Mucosa of gallbladder (tissue), 1 donor: ENCODE results near the gene GIMAP1. TPM values are rescaled to one million over a fixed set of nuclear protein-coding genes. Genes with fewer than 3 reads are reported as not detected.

Experiments used
- DNase-seq: peaks from one replicate; pipeline ENCODE4 v3.0.0-alpha.2; 2020; ENCODE audit warnings: low spot score
- total RNA-seq: library from RNA; stranded (reverse); gene quantifications from one replicate; pipeline ENCODE4 v1.2.1, GENCODE V29; 2021
- donor health status: DM: no; HTN: no; CAD: no.

GIMAP1 gene
- total RNA-seq, 1 donor from 2014 or later = 5.1 TPM

GRCh38 chr7:150748376-150748775 is 32.0 kb downstream of the GIMAP1 start:
- no peak for DNase-seq

DNA sequence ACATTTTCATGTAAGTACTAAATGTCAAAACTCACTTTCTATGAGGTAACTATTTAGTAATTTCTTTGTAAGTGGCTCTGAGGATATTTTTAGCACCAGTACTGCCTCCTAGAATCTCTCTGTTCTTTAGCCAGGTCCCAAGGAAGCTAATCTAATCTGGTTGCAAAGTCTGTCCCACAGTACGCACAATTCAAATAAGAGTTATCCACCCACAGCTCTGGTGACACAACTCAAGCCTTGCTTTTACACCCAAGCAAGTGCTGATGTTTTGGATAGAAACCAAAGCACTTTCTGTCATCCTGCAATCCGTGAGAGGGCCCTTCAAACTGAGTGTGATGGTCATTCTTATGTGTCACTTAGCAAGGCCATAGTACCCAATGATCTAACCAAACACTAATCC is 35.3 kb downstream of the GIMAP1 start:
- DNase-seq = no peak

DNA sequence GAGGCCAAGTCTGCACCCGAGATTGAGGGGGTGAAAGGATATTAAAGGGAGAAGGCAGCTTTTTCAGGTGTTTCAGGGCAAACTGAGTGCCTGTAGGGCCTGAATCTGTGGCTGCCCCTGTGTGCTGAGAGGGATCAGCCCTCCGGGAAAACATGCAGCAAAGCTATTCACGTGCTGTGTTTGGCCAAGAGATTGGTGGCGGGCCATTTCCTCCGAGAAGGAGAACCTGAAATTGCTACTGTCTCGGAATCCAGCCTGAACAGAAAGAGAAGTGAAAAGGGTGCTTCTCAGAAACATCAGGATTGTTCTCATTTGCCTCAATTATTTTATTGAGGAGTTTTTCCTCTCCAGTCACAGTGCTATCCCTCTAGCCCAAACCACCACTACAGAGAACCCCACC is 36.8 kb downstream of the GIMAP1 start:
- no peak for DNase-seq

- no peak for DNase-seq
Observed at GRCh38 chr7:150753826-150754603, 37.6 kb downstream of the GIMAP1 start.

DNA sequence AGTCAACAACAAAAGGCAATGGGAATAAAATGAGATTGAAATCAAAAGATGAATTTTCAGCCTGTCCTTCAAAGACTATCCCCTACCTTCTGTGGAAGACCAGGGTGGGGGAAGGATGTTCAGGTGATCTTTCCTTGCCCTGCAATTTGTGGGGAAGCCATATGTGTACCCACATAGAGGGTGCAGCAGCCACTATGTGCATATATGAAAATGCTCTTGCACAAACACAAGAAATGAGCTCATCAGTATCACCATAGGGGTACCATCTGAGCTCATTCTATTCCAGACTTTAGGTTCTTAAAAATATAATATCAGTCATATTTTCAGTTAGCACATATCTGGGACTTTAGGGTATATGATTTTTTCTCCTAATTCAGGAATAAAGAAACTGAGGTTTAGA is 38.5 kb downstream of the GIMAP1 start:
- DNase-seq = no peak

GRCh38 chr7:150755473-150756099 is 39.2 kb downstream of the GIMAP1 start:
- no peak for DNase-seq

DNA sequence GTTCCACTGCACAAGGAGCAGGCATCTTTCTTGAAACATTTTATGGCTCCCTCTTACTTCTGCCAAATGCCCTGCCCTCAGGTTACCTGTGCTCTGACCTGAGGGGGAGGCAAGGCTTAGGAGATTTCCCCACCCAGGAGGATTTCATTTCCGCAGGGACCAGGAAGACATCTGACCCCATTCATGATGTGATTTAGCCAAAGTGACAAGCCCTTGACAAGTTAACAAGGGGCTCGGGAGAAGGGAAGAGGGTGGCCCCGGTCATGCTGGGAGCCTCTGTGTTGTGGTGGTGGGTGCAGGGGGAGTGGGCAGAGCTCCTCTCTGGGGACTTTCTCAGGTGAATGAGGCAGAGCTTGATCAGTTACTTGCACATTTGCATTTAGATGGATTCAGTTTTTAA is 39.8 kb downstream of the GIMAP1 start:
- DNase-seq = no peak

GRCh38 chr7:150756858-150757257 is 40.4 kb downstream of the GIMAP1 start:
- DNase-seq = no peak

DNA sequence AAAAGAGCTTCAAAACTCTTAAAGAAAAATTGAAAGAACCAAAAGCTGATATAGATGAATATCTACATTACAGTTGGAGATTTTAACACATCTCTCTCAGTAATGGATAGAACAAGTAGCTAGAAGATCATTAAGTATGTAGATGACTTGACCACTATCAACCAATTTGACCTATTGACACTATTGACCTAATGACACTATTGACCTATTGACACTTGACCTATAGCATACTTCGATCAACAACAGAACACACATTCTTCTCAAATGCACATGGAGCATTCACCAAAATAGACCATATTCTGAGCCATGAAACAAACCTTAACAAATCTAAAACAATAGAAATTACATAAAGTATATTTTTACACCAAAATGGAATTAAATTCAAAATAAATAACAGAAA is 43.1 kb downstream of the GIMAP1 start:
- DNase-seq = no peak

DNA sequence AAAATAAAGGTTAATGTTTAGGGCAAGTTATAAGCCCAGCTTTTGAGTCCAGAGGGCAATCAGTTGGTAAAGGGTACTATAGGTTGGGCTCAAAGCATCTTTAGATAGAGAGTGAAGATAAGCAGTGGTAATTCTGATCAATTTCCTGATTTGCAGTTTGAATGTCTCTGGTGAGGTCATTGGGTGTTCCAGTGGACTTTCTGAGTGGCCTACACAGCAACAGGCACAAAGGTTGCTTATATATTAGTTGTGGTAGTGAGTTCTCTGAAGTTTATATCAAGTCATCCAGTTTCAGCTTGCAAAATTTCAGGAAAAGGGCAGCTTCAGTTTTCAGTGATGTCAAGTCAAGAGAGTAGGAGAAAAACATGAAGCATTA is 49.9 kb downstream of the GIMAP1 start:
- no peak for DNase-seq

DNA sequence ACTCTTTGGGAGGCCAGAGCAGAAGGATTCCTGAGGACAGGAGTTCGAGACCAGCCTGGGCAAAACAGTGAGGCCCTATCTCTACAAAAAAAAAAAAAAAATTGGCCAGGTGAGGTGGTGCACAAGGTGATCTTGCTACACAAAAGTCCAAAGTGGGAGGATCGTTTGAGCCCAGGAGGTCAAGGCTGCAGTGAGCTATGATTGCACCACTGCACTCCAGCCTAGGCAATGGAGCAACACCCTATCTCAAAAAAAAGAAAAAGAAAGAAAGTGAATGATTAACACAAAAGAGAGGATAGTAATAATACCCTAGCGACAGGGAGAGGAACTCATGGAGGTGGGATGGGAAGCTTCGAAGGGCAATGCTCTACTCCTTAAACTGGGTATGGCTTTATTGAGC is 53.4 kb downstream of the GIMAP1 start:
- no peak for DNase-seq

Other genes starting within 250 kb of the GIMAP1 start
- 16.9 TPM for gene GIMAP7, start 201.7 kb upstream of the GIMAP1 start, total RNA-seq
- 39.9 TPM for gene GIMAP4, start 149.2 kb upstream of the GIMAP1 start, total RNA-seq
- gene GIMAP6, start 84.2 kb upstream of the GIMAP1 start, total RNA-seq = 20.5 TPM
- 19.1 TPM for gene GIMAP2, start 30.9 kb upstream of the GIMAP1 start, total RNA-seq
- 9.8 TPM for gene GIMAP5, start 20.8 kb downstream of the GIMAP1 start, total RNA-seq
- gene TMEM176B, start 83.8 kb downstream of the GIMAP1 start, total RNA-seq = 304 TPM
- 246 TPM for gene TMEM176A, start 84.2 kb downstream of the GIMAP1 start, total RNA-seq
- gene AOC1, start 135.9 kb downstream of the GIMAP1 start, total RNA-seq = 8.4 TPM